Measurements from ENCODE around the gene IFNK.

DNA sequence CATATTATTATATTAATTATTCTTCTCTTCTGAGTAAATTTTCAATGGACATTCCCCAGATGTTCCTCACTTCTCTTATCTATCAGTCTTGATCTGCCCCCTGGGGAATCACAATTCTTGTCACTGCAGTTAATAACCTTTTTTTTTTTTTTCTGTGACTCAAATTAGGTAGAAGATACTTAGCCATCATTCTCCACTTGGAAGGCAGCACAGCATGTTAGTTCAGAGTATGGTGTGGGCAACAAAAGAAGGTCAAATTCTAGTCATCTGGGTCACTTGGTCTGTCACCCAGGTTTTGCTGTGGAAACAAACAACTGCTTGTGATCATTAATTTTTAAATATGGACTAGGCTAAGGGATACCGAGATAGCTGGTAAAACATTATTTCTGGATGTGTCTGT lies 13.7 kb downstream of the IFNK start:
- TF ChIP-seq, protein P1, sequence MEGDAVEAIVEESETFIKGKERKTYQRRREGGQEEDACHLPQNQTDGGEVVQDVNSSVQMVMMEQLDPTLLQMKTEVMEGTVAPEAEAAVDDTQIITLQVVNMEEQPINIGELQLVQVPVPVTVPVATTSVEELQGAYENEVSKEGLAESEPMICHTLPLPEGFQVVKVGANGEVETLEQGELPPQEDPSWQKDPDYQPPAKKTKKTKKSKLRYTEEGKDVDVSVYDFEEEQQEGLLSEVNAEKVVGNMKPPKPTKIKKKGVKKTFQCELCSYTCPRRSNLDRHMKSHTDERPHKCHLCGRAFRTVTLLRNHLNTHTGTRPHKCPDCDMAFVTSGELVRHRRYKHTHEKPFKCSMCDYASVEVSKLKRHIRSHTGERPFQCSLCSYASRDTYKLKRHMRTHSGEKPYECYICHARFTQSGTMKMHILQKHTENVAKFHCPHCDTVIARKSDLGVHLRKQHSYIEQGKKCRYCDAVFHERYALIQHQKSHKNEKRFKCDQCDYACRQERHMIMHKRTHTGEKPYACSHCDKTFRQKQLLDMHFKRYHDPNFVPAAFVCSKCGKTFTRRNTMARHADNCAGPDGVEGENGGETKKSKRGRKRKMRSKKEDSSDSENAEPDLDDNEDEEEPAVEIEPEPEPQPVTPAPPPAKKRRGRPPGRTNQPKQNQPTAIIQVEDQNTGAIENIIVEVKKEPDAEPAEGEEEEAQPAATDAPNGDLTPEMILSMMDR (IDR thresholded peaks at IDR 0.05; ENCODE audit: low read depth, low read length, poor library complexity, severe bottlenecking) = no peak
- TF ChIP-seq EZH2phosphoT487 (IDR thresholded peaks at IDR 0.05; ENCODE audit: borderline replicate concordance, low read length) = no peak

All from DOHH2 (cell line).